ENCODE results near the gene NFS1.

GRCh38 chr20:35742741-35743523 is 43.8 kb upstream of the NFS1 start:
- TF ChIP-seq POLR2A (IDR thresholded peaks at IDR 0.05), result no peak
- TF ChIP-seq POLR2AphosphoS5 (IDR thresholded peaks at IDR 0.05), result no peak
- TF ChIP-seq, protein P1, sequence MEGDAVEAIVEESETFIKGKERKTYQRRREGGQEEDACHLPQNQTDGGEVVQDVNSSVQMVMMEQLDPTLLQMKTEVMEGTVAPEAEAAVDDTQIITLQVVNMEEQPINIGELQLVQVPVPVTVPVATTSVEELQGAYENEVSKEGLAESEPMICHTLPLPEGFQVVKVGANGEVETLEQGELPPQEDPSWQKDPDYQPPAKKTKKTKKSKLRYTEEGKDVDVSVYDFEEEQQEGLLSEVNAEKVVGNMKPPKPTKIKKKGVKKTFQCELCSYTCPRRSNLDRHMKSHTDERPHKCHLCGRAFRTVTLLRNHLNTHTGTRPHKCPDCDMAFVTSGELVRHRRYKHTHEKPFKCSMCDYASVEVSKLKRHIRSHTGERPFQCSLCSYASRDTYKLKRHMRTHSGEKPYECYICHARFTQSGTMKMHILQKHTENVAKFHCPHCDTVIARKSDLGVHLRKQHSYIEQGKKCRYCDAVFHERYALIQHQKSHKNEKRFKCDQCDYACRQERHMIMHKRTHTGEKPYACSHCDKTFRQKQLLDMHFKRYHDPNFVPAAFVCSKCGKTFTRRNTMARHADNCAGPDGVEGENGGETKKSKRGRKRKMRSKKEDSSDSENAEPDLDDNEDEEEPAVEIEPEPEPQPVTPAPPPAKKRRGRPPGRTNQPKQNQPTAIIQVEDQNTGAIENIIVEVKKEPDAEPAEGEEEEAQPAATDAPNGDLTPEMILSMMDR (IDR thresholded peaks at IDR 0.05), result peak in 1 of 3 donors; percentile 4
